Metanephros (tissue), 2 donors: Measurements from ENCODE around the gene PLA2G10. TPM values are rescaled to one million over a fixed set of nuclear protein-coding genes. Genes with fewer than 3 reads are reported as not detected.

ENCODE experiments used
- small RNA-seq: library from RNA; depleted of rRNA; stranded (forward); fragments of <200 nt; gene quantifications from one replicate; pipeline ENCODE3, GENCODE V24; 2014; ENCODE audit warnings: low replicate concordance
- total RNA-seq: library from RNA; depleted of rRNA; stranded (reverse); fragments of >200 nt; gene quantifications from one replicate; pipeline ENCODE4 v1.2.3, GENCODE V29; 2014

The PLA2G10 gene, protein sequence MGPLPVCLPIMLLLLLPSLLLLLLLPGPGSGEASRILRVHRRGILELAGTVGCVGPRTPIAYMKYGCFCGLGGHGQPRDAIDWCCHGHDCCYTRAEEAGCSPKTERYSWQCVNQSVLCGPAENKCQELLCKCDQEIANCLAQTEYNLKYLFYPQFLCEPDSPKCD
- total RNA-seq, result not detected

DNA sequence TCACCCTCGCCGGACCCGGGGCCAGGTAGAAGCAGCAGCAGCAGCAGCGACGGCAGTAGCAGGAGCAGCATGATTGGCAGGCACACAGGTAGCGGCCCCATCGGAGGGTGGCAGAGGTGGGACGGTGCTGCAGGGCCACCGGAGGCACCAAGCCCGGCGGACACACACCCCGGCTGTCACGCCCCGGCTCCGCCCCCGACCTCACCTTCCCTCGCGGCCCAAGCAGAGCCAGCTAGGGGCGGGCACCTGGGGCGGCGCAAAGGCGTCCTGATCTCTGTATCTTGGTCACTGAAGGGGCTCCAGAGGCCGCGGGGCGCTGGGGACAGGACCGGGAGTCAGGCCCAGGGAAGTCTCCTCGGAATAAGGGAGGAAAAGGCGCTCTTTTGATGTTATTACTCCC, at the start of gene PLA2G10:
Gene PLA2G10, minus strand, starts transcription at position 180 of the 400 bp plus-strand sequence. Its CDS starts 79 bp downstream, at position 101.

DNA sequence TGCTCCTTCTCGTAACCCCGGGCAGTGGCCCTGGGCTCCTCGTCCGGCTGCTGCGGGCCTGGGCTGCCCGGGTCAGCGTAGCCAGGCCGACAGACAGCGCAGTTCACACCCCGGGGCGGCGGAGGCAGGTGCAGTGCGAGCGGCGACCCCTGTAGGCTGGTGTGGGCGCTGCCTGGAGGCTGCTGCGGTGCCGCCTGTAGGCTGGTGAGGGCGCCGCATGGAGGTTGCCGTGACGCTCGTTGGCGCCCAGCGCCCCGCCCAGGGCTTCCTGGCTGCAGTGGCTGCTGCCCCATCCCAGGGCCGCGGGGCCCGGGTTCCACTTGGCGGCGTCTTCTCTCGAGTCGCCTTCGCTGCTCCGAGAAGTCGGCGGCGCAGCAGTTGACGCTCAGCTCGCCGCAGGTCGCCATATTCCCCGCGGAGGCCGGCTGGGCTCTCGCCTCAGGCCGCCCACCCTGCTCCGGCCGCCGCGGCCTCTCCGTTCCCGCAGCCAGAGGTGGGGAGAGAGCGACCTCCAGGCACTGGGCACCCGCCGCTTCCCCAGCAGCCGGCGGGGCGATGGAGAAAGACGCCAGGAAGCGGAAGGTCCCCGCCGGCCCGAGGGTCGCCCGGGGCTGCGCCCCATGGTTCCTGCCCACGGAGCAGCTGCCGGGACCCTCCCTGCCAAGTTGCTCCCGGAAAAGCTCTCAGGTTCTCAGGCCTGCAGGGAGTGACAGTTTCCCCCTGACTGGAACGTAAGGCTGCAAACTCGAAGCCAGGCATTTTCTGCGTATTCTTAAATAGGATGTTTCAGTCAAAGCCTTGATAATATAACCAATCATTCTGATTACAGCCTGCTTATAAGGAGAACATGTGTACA, 48.4 kb upstream of the PLA2G10 start, which contains the start of gene NPIPA2:
Gene NPIPA2, plus strand, starts transcription at position 261 of the 856 bp plus-strand sequence. CDS start 5,533 bp downstream, outside the sequence.

DNA sequence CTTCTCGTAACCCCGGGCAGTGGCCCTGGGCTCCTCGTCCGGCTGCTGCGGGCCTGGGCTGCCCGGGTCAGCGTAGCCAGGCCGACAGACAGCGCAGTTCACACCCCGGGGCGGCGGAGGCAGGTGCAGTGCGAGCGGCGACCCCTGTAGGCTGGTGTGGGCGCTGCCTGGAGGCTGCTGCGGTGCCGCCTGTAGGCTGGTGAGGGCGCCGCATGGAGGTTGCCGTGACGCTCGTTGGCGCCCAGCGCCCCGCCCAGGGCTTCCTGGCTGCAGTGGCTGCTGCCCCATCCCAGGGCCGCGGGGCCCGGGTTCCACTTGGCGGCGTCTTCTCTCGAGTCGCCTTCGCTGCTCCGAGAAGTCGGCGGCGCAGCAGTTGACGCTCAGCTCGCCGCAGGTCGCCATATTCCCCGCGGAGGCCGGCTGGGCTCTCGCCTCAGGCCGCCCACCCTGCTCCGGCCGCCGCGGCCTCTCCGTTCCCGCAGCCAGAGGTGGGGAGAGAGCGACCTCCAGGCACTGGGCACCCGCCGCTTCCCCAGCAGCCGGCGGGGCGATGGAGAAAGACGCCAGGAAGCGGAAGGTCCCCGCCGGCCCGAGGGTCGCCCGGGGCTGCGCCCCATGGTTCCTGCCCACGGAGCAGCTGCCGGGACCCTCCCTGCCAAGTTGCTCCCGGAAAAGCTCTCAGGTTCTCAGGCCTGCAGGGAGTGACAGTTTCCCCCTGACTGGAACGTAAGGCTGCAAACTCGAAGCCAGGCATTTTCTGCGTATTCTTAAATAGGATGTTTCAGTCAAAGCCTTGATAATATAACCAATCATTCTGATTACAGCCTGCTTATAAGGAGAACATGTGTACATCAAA, 9.3 kb upstream of the PLA2G10 start, which contains the start of gene NPIPA3:
Gene NPIPA3, plus strand, starts transcription at position 256 of the 856 bp plus-strand sequence. CDS start 5,533 bp downstream, outside the sequence.

DNA sequence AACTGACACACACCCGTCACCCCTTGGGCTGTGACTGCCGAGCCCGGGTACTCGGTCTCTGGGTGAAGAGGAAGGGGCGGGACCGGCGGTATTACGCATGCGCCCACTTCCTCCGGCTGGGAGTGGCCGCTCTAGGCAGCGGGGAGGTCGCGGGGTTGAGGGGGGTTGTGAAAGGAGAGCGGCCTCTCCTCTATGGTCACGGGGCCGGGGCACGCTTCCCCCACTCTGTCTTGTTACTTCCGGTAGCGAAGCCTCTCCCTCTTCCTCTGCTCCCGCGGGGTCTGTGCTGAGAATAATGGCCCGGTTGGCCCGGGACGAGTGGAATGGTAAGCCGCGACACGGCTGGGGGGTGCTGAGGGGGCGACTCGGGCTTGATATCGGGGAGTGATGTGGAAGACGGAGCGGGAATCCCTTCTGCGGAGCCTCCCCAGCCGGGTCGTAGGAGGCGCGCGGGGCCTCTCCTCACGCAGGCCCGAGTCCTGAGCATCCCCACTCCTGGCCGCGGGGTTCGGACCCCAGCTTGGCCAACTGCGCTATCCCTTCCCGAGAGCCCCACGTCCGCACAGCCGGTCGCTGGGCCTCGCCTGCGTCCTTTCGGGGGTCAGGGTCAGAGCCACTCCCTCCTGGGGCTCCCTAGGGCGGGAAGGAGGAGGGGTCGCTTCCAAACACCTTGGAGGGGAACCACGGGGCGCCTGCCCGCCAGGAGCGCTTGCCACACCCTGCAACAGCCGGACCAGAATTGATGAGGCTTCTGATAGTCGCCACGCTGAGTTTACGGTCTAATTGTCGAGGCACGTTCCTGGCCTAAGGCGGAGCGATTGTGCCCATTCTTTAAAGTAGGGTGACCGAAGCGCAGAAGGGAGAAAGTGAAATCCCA, 61.2 kb downstream of the PLA2G10 start, which contains the start of gene BFAR:
Gene BFAR, plus strand, starts transcription at position 259 of the 877 bp plus-strand sequence. CDS start 11,396 bp downstream, outside the sequence.

DNA sequence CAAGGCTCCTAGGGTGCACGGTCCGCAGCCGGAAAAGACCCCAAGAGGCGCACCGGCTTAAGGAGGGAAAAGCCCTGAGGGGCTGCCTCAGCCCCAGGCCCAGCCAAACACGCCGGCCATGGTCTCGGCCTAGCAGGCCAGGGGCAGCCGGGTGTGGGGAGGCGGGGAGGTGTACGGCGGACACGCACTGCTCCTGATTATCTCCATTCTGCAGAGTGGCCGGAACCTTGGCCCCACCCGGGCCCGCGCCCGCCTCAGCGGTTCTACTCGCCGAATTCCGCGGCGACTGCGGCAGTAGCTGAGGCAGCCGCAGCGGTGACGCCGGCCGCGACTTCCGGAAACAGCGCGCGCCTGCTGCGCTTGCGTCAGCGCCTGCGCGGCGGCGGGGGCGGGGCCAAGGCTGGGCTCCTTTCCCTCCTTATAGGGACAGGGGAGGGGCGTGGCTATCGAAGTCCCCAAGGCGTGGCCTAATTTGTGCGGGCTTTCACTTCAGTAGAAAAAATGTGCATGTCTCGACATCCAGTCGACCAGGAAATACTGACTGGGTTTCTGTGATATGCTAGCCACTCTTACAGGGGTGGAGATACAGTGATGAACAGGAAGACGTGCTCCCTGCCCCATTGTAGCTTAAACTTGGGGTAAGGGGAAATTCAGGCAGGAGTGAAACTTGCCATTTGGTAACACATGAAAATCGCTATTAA, 64.0 kb downstream of the PLA2G10 start, which contains the start of gene PARN:
Gene PARN, minus strand, starts transcription at position 342 of the 701 bp plus-strand sequence. Its CDS starts 135 bp downstream, at position 207.

Small RNA genes lying within 50 kb of the gene (small RNA-seq; reads per million reads assigned to genes)
- not detected for gene RNU7-125P

Other genes with a start within 250 kb of the PLA2G10 start
- gene PARN, start 64.0 kb downstream of the PLA2G10 start, total RNA-seq, result 47.5 TPM
- 54.6 TPM for gene BFAR, start 61.4 kb downstream of the PLA2G10 start, total RNA-seq
- gene NPIPA3, start 9.1 kb upstream of the PLA2G10 start, total RNA-seq, result 1.1 TPM
- gene NPIPA2, start 48.2 kb upstream of the PLA2G10 start, total RNA-seq, result not detected
- gene NOMO1, start 139.4 kb upstream of the PLA2G10 start, total RNA-seq, result 63.9 TPM
- 71.2 TPM for gene NPIPA1, start 243.1 kb upstream of the PLA2G10 start, total RNA-seq